GM12878 (cell line): ENCODE measurements around the gene HEPACAM. TPM values are rescaled to one million over a fixed set of nuclear protein-coding genes. Genes with fewer than 3 reads are reported as not detected.

Source experiments
- ATAC-seq: fragments of 200-7000 bp; cut with Tn5 transposase; 3 replicates; pipeline ENCODE4 v1.9.1; 2020; ENCODE audit warnings: mild to moderate bottlenecking, moderate library complexity
- BruUV-seq: library from RNA; stranded (reverse); fragments of 400-500 nt; replicated peaks from 2 replicates; lab custom pipeline; 2021; lab: Mats Ljungman, UMichigan
- CTCF ChIA-PET: fragments of 300-600 bp; sonication (Branson Sonifier 250); formaldehyde crosslinking; extraction: SDS; loops from one replicate; lab custom pipeline; 2021; ENCODE audit warnings: inconsistent platforms; lab: Yijun Ruan, JAX
- POLR2A ChIA-PET: fragments of 350-600 bp; formaldehyde crosslinking; extraction: SDS; loops from one replicate; lab custom pipeline; 2021; ENCODE audit warnings: inconsistent platforms; lab: Charles Lee
- RAD21 ChIA-PET: fragments of 300-600 bp; sonication (Branson Sonifier 250); formaldehyde crosslinking; loops from one replicate; lab custom pipeline; 2023; ENCODE audit warnings: antibody characterized with exemption; ENCODE audit not compliant: unreplicated experiment; lab: Charles Lee
- SMC1A ChIA-PET: fragments of 300-600 bp; sonication (Branson Sonifier 250); formaldehyde crosslinking; loops from one replicate; lab custom pipeline; 2023; ENCODE audit not compliant: unreplicated experiment, uncharacterized antibody; lab: Charles Lee
- DNase-seq: peaks from one replicate; pipeline ENCODE4 v3.0.0-alpha.2; 2011; ENCODE audit warnings: low read depth, low spot score
- FAIRE-seq: peaks from 3 replicates; lab custom pipeline; 2011; peaks lifted over from hg19 to GRCh38; lab: Jason Lieb, UNC
- H2AFZ ChIP-seq: 2 replicates; pipeline ENCODE4 v1.6.0; 2011; ENCODE audit warnings: low read depth, low read length, control low read depth; ENCODE audit not compliant: control insufficient read depth
- H3K27ac ChIP-seq: 2 replicates; pipeline ENCODE4 v1.5.1; 2011; ENCODE audit warnings: control low read depth; ENCODE audit not compliant: control insufficient read depth, insufficient read depth
- H3K27me3 ChIP-seq, 2 experiments: replicated peaks in 1 of 2; 2 replicates each; pipeline versions ENCODE4 v1.6.0 to v1.6.1; 2011; ENCODE audit warnings: low read length in 1 of 2; ENCODE audit not compliant: control insufficient read depth in 2 of 2, insufficient read depth in 2 of 2
- H3K36me3 ChIP-seq, 2 experiments: 2 replicates each; pipeline ENCODE4 v1.5.1; 2011; ENCODE audit warnings: low read length in 1 of 2; ENCODE audit not compliant: control insufficient read depth in 2 of 2, insufficient read depth in 2 of 2
- H3K4me1 ChIP-seq: 2 replicates; pipeline ENCODE4 v1.6.1; 2011; ENCODE audit warnings: mild to moderate bottlenecking, low read length, moderate library complexity, mixed read lengths; ENCODE audit not compliant: control insufficient read depth, insufficient read depth
- H3K4me2 ChIP-seq: 2 replicates; pipeline ENCODE4 v1.6.0; 2011; ENCODE audit warnings: control low read depth; ENCODE audit not compliant: control insufficient read depth, insufficient read depth
- H3K4me3 ChIP-seq: fragments of 200-600 bp; sonication (generic); 2 replicates; pipeline ENCODE4 v1.5.1; 2016
- H3K79me2 ChIP-seq: 2 replicates; pipeline ENCODE4 v1.6.0; 2011; ENCODE audit warnings: low read length; ENCODE audit not compliant: control insufficient read depth, insufficient read depth
- H3K9ac ChIP-seq: 2 replicates; pipeline ENCODE4 v1.8.0; 2011; ENCODE audit warnings: low read length, control low read depth, mixed read lengths; ENCODE audit not compliant: control insufficient read depth, insufficient read depth
- H3K9me3 ChIP-seq: replicated peaks from 3 replicates; pipeline ENCODE4 v1.5.1; 2011; ENCODE audit warnings: mild to moderate bottlenecking, low read length; ENCODE audit not compliant: control insufficient read depth, insufficient read depth
- H4K20me1 ChIP-seq: 2 replicates; pipeline ENCODE4 v1.6.0; 2011; ENCODE audit not compliant: control insufficient read depth, insufficient read depth
- BCL3 ChIP-seq: IDR thresholded peaks from 2 replicates; pipeline ENCODE4 v1.6.1; 2011; ENCODE audit warnings: borderline replicate concordance, low read depth, mild to moderate bottlenecking, moderate library complexity, low read length; ENCODE audit not compliant: insufficient read depth, poor library complexity, severe bottlenecking
- HDAC2 ChIP-seq: fragments of 200-600 bp; sonication (generic); IDR thresholded peaks from 2 replicates; pipeline ENCODE4 v1.6.1; 2017
- HSF1 ChIP-seq: fragments of 150-350 bp; IDR thresholded peaks from 2 replicates; pipeline ENCODE4 v1.6.1; 2014; ENCODE audit warnings: mild to moderate bottlenecking, low read depth, low read length
- KAT2A ChIP-seq: conservative IDR thresholded peaks from 2 replicates; pipeline ENCODE4 v1.6.1; 2011; ENCODE audit warnings: low read depth, low read length; ENCODE audit not compliant: control insufficient read depth
- PKNOX1 ChIP-seq: fragments of 450-650 bp; IDR thresholded peaks from 2 replicates; pipeline ENCODE4 v1.6.1; 2016; ENCODE audit warnings: mild to moderate bottlenecking
- POU2F2 ChIP-seq: IDR thresholded peaks from 3 replicates; pipeline ENCODE4 v1.6.1; 2011; ENCODE audit warnings: low read depth, mild to moderate bottlenecking, low read length, borderline replicate concordance
- RCOR1 ChIP-seq: conservative IDR thresholded peaks from 2 replicates; pipeline ENCODE4 v1.6.1; 2012; ENCODE audit warnings: low read depth, low read length, improper control_type of control experiment
- REST ChIP-seq: IDR thresholded peaks from 2 replicates; pipeline ENCODE4 v1.6.1; 2012; ENCODE audit warnings: mild to moderate bottlenecking, low read depth, low read length
- SREBF1 ChIP-seq: IDR thresholded peaks from 2 replicates; pipeline ENCODE4 v1.6.1; 2012; ENCODE audit warnings: mild to moderate bottlenecking, low read length
- TARDBP ChIP-seq: IDR thresholded peaks from 2 replicates; pipeline ENCODE4 v1.6.1; 2016; ENCODE audit warnings: borderline replicate concordance
- TCF7 ChIP-seq: IDR thresholded peaks from 2 replicates; pipeline ENCODE4 v1.6.1; 2014; ENCODE audit warnings: antibody characterized with exemption, borderline replicate concordance
- ZBED1 ChIP-seq: IDR thresholded peaks from 2 replicates; pipeline ENCODE4 v1.6.1; 2016; ENCODE audit warnings: borderline replicate concordance
- ZBTB4 ChIP-seq: fragments of 450-650 bp; formaldehyde crosslinking; IDR thresholded peaks from 2 replicates; pipeline ENCODE4 v1.4.0; 2022; ENCODE audit warnings: mild to moderate bottlenecking, moderate library complexity
- WGBS: methylation state at CpG from one replicate; pipeline ENCODE4 v1.1.6; 2016; ENCODE audit warnings: low lambda C conversion rate; ENCODE audit not compliant: insufficient replicate concordance, insufficient coverage; ENCODE audit errors: missing lambda C conversion rate; 5-methylcytosine and 5-hydroxymethylcytosine counted together
- in situ Hi-C: fragments of 300-500 bp; cut with MboI; formaldehyde crosslinking; loops from 9 replicates; pipeline ENCODE4 v1.14.3; 2018; ENCODE audit warnings: mixed read lengths
- intact Hi-C: fragments of 100-400 bp; cut with micrococcal nuclease; formaldehyde crosslinking; loops from one replicate; pipeline ENCODE4 v1.14.2; 2022; ENCODE audit not compliant: unreplicated experiment
- polyA plus RNA-seq, 11 experiments: library from polyadenylated mRNA; depleted of rRNA in 4 of 11; unstranded in 6 of 11; stranded (reverse) in 5 of 11; fragments of >200 nt; fragmentation: Nextera tagmentation in 4 of 11; fragmentation: Illumina TruSeq in 1 of 11; extraction: Ambion mirVana in 4 of 11; extraction: Trizol in 1 of 11; gene quantifications; 1 replicate in 1 of 11; 2 replicates in 10 of 11; pipeline versions ENCODE4 v1.2.1 to v1.2.3, GENCODE V29; 2011 to 2016; ENCODE audit warnings: inconsistent platforms in 2 of 11, missing spikeins in 2 of 11, low read depth in 1 of 11
- total RNA-seq, 4 experiments: library from RNA; depleted of rRNA in 3 of 4; stranded (reverse); fragments of >200 nt in 3 of 4; fragmentation: Illumina TruSeq in 1 of 4; extraction: Trizol in 1 of 4; gene quantifications; 2 replicates each; pipeline versions ENCODE4 v1.2.1 to v1.2.3, GENCODE V29; 2013 to 2021

Gene HEPACAM
- total and polyA plus RNA-seq, 10 of the 15 experiments (the other 5 are each of a cell fraction or from before 2014, with no cell fraction given): 0.03 TPM; not detected in 9

- Histone ChIP-seq H4K20me1 (no peaks in the 10 kb centered on the region), H3K36me3 (no peaks in the 10 kb centered on the region; a peak in 1 of 4 replicates), H3K4me1 (no peaks in the 10 kb centered on the region), H3K27ac (no peak overlapping the region), H3K27me3 (peaks cover 0 to 4% of the 10 kb centered on the region in 2 experiments; a peak in 1 of 4 replicates), H3K79me2 (no peaks in the 10 kb centered on the region), H3K9ac (no peak overlapping the region), H3K4me3 (no peak overlapping the region), H2AFZ (no peak overlapping the region), H3K9me3 (no peaks in the 10 kb centered on the region), H3K4me2 (no peak overlapping the region)
- ATAC-seq (no peak), FAIRE-seq (no peak), DNase-seq (no peak)
- ChIA-PET POLR2A (no interaction called here), RAD21 (no interaction called here), CTCF (interaction anchor here (1.0 kb wide), 1 partner anchor 18 kb away, joined by 3 read pairs; no protein-coding TSS in a partner anchor), SMC1A (no interaction called here)
- in situ Hi-C loops: no loop called here
- BruUV-seq: no TSS peak
- intact Hi-C loops: loop anchor here (10.0 kb wide), 1 partner anchor 260 kb away; no protein-coding TSS in a partner anchor
- WGBS: 0% methylated on average over 1 of the region's 1 CpG
- TF ChIP-seq HDAC2 (no peak), SREBF1 (no peak), HSF1 (no peak), POU2F2 (no peak), RCOR1 (no peak), ZBTB4 (CRISPR knock-in tag) (no peak), PKNOX1 (no peak), REST (no peak), ZBED1 (no peak), BCL3 (no peak), TARDBP (no peak), TCF7 (no peak), KAT2A (no peak)
Measured at GRCh38 chr11:124884340-124884739, 51.5 kb downstream of the HEPACAM start.
